Lung (tissue), 12 donors: ENCODE results near the gene OLFM2. TPM values are rescaled to one million over a fixed set of nuclear protein-coding genes. Genes with fewer than 3 reads are reported as not detected.

Experiments used
- ATAC-seq: fragments of 200-7000 bp; cut with Tn5 transposase; one replicate; pipeline ENCODE4 v1.9.1; 2020; ENCODE audit warnings: moderate number of reproducible peaks; ENCODE audit not compliant: insufficient read depth, low FRiP score
- DNase-seq, 3 donors: peaks; one replicate each; pipeline ENCODE4 v3.0.0-alpha.2; 2013 to 2017
- H3K27ac ChIP-seq, 2 donors: one replicate each; pipeline ENCODE4 v1.5.1; 2013; ENCODE audit warnings: mild to moderate bottlenecking in 2 of 2, moderate library complexity in 2 of 2, control low read depth in 1 of 2, inconsistent platforms in 1 of 2, low read depth in 1 of 2, low read length in 1 of 2
- H3K27me3 ChIP-seq, 3 donors: one replicate each; pipeline ENCODE4 v1.5.1; 2013; ENCODE audit warnings: low read length in 2 of 3; ENCODE audit not compliant: control insufficient read depth in 3 of 3, insufficient read depth in 3 of 3
- H3K36me3 ChIP-seq, 4 donors: one replicate each; pipeline ENCODE4 v1.5.1; 2013; ENCODE audit warnings: low read length in 4 of 4, mild to moderate bottlenecking in 1 of 4, moderate library complexity in 1 of 4; ENCODE audit not compliant: control insufficient read depth in 4 of 4, insufficient read depth in 4 of 4
- H3K4me1 ChIP-seq, 5 donors: one replicate each; pipeline ENCODE4 v1.5.1; 2013; ENCODE audit warnings: low read length in 5 of 5, mild to moderate bottlenecking in 2 of 5, moderate library complexity in 1 of 5; ENCODE audit not compliant: control insufficient read depth in 5 of 5, insufficient read depth in 5 of 5
- H3K4me3 ChIP-seq: one replicate; pipeline ENCODE4 v1.5.1; 2013; ENCODE audit warnings: mild to moderate bottlenecking, control low read depth, moderate library complexity
- H3K9ac ChIP-seq, 2 donors: one replicate each; pipeline ENCODE4 v1.5.1; 2013; ENCODE audit warnings: low read length in 2 of 2, control low read depth in 1 of 2; ENCODE audit not compliant: insufficient read depth in 1 of 2
- H3K9me3 ChIP-seq, 4 donors: one replicate each; pipeline ENCODE4 v1.5.1; 2013; ENCODE audit warnings: low read length in 3 of 4, mild to moderate bottlenecking in 1 of 4, moderate library complexity in 1 of 4; ENCODE audit not compliant: control insufficient read depth in 4 of 4, insufficient read depth in 3 of 4
- whole genome bisulfite sequencing, 2 donors: extraction: QIAGEN DNeasy Blood & Tissue Kit; methylation state at CpG; one replicate each; pipeline ENCODE4 v1.1.7; 2013; 5-methylcytosine and 5-hydroxymethylcytosine counted together
- polyA plus RNA-seq, 2 donors: library from polyadenylated mRNA; stranded (reverse); fragments of 200-250 nt; gene quantifications; one replicate each; pipeline ENCODE4 v1.2.1, GENCODE V29; 2013
- total RNA-seq, 2 donors: library from RNA; depleted of rRNA in 1 of 2; stranded (reverse); fragments of >200 nt in 1 of 2; gene quantifications; one replicate each; pipeline ENCODE4 v1.2.1, GENCODE V29; 2014 to 2021
- TF ChIP-seq, protein P1 (sequence below): IDR thresholded peaks from 2 replicates; pipeline ENCODE4 v1.5.1; 2012; ENCODE audit warnings: mild to moderate bottlenecking; ENCODE audit errors: control extremely low read depth, extremely low read depth
- donor health status: control.
- donor health status: control.
- donor health status: Bipolar disorder and iron deficiency.
- donor health status: healthy.
- donor health status: DM: yes; HTN: yes; CAD: no.

OLFM2 gene
- total and polyA plus RNA-seq, 4 donors = 2.2 to 14.3 (median 8.8) TPM

DNA sequence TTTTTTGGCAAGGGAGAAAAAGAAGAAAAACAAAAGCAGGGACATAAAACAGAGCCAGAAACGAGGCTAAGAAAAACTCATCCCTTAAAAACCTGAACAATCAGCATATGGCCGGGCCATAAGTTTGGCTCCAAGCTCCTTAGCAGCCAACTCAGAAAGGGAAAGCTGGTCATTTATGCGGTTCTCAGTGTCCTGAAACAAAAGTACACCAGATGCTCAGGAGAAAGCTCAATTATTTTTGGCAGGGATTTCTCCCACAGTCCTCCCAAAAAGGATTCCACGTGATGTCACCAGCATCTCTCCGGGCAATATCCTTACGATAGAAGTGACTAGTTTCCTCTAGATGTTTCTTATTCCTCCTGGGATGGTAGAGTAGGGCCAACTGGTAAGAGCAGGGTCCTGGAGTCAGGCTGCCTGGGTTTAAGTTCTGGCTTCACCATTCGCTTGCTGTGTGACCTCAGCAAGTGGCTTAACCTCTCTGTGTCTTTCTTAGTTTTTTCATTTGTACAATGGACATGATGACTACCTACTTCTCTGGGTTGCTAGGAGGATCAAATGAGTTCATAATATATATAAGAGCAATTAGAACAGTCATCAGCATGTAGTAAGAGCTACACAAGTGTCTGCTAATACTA is 67.2 kb downstream of the OLFM2 start:
- Histone ChIP-seq H3K9ac (no peak overlapping the region), H3K27me3 (no peaks in the 10 kb centered on the region), H3K9me3 (peaks cover 0 to 2% (median 0%) of the 10 kb centered on the region in 4 donors), H3K4me1 (no peaks in the 10 kb centered on the region), H3K4me3 (no peak overlapping the region), H3K36me3 (no peaks in the 10 kb centered on the region), H3K27ac (no peak overlapping the region)
- WGBS, 2 donors = 88 to 91% methylated on average over 7 of the region's 7 CpGs
- DNase-seq = no peak
- TF ChIP-seq, protein P1, sequence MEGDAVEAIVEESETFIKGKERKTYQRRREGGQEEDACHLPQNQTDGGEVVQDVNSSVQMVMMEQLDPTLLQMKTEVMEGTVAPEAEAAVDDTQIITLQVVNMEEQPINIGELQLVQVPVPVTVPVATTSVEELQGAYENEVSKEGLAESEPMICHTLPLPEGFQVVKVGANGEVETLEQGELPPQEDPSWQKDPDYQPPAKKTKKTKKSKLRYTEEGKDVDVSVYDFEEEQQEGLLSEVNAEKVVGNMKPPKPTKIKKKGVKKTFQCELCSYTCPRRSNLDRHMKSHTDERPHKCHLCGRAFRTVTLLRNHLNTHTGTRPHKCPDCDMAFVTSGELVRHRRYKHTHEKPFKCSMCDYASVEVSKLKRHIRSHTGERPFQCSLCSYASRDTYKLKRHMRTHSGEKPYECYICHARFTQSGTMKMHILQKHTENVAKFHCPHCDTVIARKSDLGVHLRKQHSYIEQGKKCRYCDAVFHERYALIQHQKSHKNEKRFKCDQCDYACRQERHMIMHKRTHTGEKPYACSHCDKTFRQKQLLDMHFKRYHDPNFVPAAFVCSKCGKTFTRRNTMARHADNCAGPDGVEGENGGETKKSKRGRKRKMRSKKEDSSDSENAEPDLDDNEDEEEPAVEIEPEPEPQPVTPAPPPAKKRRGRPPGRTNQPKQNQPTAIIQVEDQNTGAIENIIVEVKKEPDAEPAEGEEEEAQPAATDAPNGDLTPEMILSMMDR = no peak
- ATAC-seq = no peak

GRCh38 chr19:9865732-9866501 is 70.4 kb downstream of the OLFM2 start:
- 86 to 89% methylated on average over 16 of the region's 16 CpGs for WGBS, 2 donors
- peaks cover 0 to 2% (median 0%) of the 10 kb centered on the region in 4 donors for H3K9me3 ChIP-seq
- DNase-seq = no peak

GRCh38 chr19:9863759-9864158 is 72.6 kb downstream of the OLFM2 start:
- Histone ChIP-seq H3K4me3 (no peak overlapping the region), H3K36me3 (no peaks in the 10 kb centered on the region), H3K27me3 (no peaks in the 10 kb centered on the region), H3K9ac (no peak overlapping the region), H3K4me1 (no peaks in the 10 kb centered on the region), H3K9me3 (no peaks in the 10 kb centered on the region), H3K27ac (no peak overlapping the region)
- WGBS, 2 donors = 83 to 87% methylated on average over 5 of the region's 5 CpGs
- TF ChIP-seq, protein P1 = no peak
- ATAC-seq = no peak
- DNase-seq = no peak

More at GRCh38 chr19:9865732-9866501, 70.4 kb downstream of the OLFM2 start:
- ATAC-seq = no peak
- Histone ChIP-seq H3K27ac (no peak overlapping the region), H3K27me3 (no peaks in the 10 kb centered on the region), H3K4me1 (no peaks in the 10 kb centered on the region), H3K4me3 (no peak overlapping the region), H3K36me3 (no peaks in the 10 kb centered on the region), H3K9ac (no peak overlapping the region)
- TF ChIP-seq, protein P1 = no peak
